ENCODE data around the gene SPOCK1.

The SPOCK1 gene

DNA sequence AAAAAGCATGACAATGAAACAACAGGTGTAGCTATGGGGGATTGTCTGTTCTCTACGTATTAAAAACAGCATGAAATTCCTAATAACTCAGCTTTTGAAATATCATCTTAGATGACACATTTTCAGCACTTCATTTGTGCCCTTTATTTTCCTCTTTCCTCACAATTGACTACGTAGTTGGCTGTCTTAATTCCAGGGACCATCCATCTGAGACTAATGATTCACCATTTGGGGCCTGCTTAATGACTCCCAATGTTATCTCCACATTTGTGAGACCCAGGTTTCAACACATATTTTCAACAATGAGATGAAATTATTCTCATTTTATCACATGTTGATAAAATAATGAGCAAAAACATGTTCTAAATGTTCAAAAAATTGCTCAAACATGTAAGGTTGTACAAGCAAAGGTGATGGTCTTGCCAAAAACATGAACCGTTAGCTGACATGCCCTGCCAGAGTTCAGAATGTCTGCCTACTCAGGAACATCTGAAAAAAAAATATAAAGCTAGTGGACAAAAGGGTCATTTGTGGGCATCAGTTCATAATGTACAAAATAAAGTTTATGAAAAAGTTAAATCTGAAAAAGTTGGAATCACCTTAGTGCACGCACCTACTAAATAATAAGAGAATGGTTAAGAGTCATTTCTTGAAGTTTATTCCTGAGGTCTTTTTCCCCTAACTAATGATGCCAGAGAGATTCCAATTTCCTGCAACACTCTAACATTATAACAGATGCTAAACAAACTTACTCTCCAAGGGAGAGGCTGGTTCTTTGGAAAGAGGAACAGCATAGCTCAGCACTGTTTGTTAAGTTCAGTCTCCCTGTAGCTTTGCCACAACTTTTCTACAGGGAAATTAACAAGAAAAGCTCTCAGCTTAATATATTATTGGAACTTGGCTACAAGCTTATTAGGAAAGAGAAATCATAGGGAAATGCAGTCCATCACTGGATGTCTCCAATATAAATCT is 275.5 kb downstream of the SPOCK1 start:
- Mint-ChIP-seq H3K4me1 (peaks cover 9% of the 10 kb centered on the region), H3K9me3 (no peaks in the 10 kb centered on the region), H3K36me3 (ENCODE audit: low read depth) (no peaks in the 10 kb centered on the region), H3K4me3 (no peak overlapping the region), H3K27me3 (ENCODE audit: low read depth) (peaks cover 4% of the 10 kb centered on the region), H3K27ac (no peak overlapping the region)
- TF ChIP-seq, protein P1, sequence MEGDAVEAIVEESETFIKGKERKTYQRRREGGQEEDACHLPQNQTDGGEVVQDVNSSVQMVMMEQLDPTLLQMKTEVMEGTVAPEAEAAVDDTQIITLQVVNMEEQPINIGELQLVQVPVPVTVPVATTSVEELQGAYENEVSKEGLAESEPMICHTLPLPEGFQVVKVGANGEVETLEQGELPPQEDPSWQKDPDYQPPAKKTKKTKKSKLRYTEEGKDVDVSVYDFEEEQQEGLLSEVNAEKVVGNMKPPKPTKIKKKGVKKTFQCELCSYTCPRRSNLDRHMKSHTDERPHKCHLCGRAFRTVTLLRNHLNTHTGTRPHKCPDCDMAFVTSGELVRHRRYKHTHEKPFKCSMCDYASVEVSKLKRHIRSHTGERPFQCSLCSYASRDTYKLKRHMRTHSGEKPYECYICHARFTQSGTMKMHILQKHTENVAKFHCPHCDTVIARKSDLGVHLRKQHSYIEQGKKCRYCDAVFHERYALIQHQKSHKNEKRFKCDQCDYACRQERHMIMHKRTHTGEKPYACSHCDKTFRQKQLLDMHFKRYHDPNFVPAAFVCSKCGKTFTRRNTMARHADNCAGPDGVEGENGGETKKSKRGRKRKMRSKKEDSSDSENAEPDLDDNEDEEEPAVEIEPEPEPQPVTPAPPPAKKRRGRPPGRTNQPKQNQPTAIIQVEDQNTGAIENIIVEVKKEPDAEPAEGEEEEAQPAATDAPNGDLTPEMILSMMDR (IDR thresholded peaks at IDR 0.05; ENCODE audit: unreplicated experiment in 3 of 3), result no peak

DNA sequence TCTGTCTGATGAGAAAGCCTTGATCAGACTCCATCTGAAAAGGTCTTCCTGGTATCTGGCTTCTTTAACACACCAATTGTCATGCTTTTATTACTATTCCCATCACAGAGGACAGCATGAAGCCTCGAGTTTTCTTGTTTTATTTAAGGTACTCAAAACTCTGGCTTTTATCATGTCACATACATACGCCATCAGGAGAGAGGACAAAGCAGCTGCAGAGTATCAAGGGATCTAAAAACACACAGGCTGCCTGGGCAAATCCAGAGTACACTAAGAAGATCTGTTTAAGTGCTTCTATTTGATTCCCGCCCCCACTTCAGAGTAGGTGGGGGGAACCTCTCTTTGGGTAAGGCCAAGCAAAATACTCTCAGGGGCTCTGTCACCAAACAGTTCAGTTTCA is 277.2 kb downstream of the SPOCK1 start:
- Mint-ChIP-seq H3K36me3 (ENCODE audit: low read depth) (no peaks in the 10 kb centered on the region), H3K27ac (peak overlapping the region in 1 of 3 experiments; percentile 11), H3K4me1 (peaks cover 9% of the 10 kb centered on the region), H3K9me3 (no peaks in the 10 kb centered on the region), H3K27me3 (ENCODE audit: low read depth) (peaks cover 4% of the 10 kb centered on the region), H3K4me3 (no peak overlapping the region)
- TF ChIP-seq, protein P1 (IDR thresholded peaks at IDR 0.05; ENCODE audit: unreplicated experiment in 3 of 3), result no peak

DNA sequence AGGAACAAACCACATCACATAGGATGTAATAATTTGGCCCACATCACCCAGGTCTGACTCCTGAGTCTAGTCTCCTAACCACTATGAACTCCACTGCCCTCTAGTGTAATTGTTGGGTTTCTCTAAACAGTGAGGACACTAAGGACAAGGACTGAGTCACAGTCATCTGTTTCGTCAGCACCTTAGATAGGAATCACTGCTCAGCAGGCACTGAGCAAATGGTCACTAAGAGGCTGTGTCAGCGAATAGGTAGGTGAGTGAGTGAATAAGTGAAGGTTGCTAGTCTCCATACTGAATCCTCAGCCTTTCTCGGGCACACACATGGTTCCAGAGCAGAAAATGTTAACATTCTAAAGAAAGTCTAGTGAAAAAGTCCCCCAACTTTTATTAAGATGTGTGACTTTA is 278.6 kb downstream of the SPOCK1 start:
- H3K36me3 Mint-ChIP-seq (ENCODE audit: low read depth), result no peaks in the 10 kb centered on the region
- peaks cover 14% of the 10 kb centered on the region for H3K27me3 Mint-ChIP-seq (ENCODE audit: low read depth)
- TF ChIP-seq, protein P1 (IDR thresholded peaks at IDR 0.05; ENCODE audit: unreplicated experiment in 3 of 3), result peak; percentile 32 to 54 (median 33)
- no peaks in the 10 kb centered on the region for H3K9me3 Mint-ChIP-seq
- no peak overlapping the region for H3K27ac Mint-ChIP-seq
- H3K4me3 Mint-ChIP-seq, result no peak overlapping the region
- peaks cover 9% of the 10 kb centered on the region for H3K4me1 Mint-ChIP-seq

DNA sequence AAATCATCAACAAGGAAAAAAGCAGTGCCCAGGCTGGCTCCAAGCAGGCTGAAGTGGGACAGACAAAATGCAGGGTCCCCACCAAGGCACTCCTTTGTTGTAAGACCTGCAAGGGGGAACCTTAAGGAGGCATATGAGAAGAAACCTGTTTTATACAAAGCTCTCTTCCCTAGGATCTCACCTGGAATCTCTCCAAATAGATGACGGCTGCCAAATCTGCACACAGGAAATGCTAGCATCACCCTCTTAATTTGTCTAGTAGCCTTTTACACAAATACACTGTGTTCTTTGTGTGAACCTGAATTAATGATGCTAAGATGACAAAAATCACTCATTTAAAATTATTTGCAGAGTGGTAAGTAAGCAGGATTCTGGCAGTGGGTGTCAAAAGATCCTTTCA is 280.2 kb downstream of the SPOCK1 start:
- no peak overlapping the region for H3K4me3 Mint-ChIP-seq
- H3K9me3 Mint-ChIP-seq, result no peaks in the 10 kb centered on the region
- H3K4me1 Mint-ChIP-seq, result peaks cover 10% of the 10 kb centered on the region
- no peak overlapping the region for H3K27ac Mint-ChIP-seq
- no peaks in the 10 kb centered on the region for H3K36me3 Mint-ChIP-seq (ENCODE audit: low read depth)
- H3K27me3 Mint-ChIP-seq (ENCODE audit: low read depth), result peaks cover 14% of the 10 kb centered on the region
- TF ChIP-seq, protein P1 (IDR thresholded peaks at IDR 0.05; ENCODE audit: unreplicated experiment in 3 of 3), result no peak

DNA sequence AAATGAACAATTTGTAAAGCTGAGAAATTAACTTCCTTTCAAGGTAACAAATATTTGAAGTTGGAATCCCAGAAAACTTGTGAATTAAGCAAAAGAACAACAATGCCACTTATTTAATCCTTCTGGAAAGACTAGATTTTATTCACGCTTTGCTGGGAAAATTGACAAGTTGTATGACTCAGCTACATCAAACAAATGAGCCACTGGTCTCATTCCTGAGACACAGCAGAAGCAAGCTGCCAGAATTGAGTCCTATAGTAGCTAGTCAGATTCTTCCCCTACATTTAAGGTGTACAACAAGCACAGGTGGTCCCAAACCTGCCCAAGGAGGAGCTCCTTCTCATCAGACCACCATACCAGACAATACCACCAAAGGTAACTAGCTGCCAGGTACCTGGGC is 280.7 kb downstream of the SPOCK1 start:
- peaks cover 14% of the 10 kb centered on the region for H3K27me3 Mint-ChIP-seq (ENCODE audit: low read depth)
- peaks cover 13% of the 10 kb centered on the region for H3K4me1 Mint-ChIP-seq
- H3K27ac Mint-ChIP-seq, result no peak overlapping the region
- H3K4me3 Mint-ChIP-seq, result no peak overlapping the region
- TF ChIP-seq, protein P1 (IDR thresholded peaks at IDR 0.05; ENCODE audit: unreplicated experiment in 3 of 3), result no peak
- H3K9me3 Mint-ChIP-seq, result no peaks in the 10 kb centered on the region
- H3K36me3 Mint-ChIP-seq (ENCODE audit: low read depth), result no peaks in the 10 kb centered on the region
